H9 (cell line): Measurements from ENCODE around the gene LPO. TPM values are rescaled to one million over a fixed set of nuclear protein-coding genes. Genes with fewer than 3 reads are reported as not detected.

Source experiments
- DNase-seq: peaks from one replicate; pipeline ENCODE4 v3.0.0-alpha.2; 2017
- H2AFZ ChIP-seq: one replicate; pipeline ENCODE4 v1.6.1; 2013; ENCODE audit warnings: mild to moderate bottlenecking, low read length, control low read depth, moderate library complexity
- H2AK5ac ChIP-seq: 2 replicates; pipeline ENCODE4 v1.6.1; 2013; ENCODE audit warnings: low read length, control low read depth, mixed read lengths; ENCODE audit not compliant: insufficient read length
- H2BK120ac ChIP-seq: one replicate; pipeline ENCODE4 v1.6.1; 2013; ENCODE audit warnings: low read depth, mild to moderate bottlenecking, low read length, control low read depth, inconsistent platforms; ENCODE audit not compliant: poor library complexity, severe bottlenecking
- H2BK12ac ChIP-seq: 2 replicates; pipeline ENCODE4 v1.6.1; 2013; ENCODE audit warnings: low read length, control low read depth, mixed read lengths, low read depth; ENCODE audit not compliant: insufficient read length
- H2BK15ac ChIP-seq: 2 replicates; pipeline ENCODE4 v1.6.1; 2013; ENCODE audit warnings: low read depth, low read length, control low read depth
- H2BK20ac ChIP-seq: one replicate; pipeline ENCODE4 v1.6.1; 2013; ENCODE audit warnings: low read depth, mild to moderate bottlenecking, low read length, control low read depth, inconsistent platforms; ENCODE audit not compliant: poor library complexity, severe bottlenecking
- H2BK5ac ChIP-seq: 2 replicates; pipeline ENCODE4 v1.6.1; 2013; ENCODE audit warnings: low read length, control low read depth, mixed read lengths; ENCODE audit not compliant: insufficient read length
- H3K14ac ChIP-seq: 2 replicates; pipeline ENCODE4 v1.6.1; 2013; ENCODE audit warnings: low read length, control low read depth; ENCODE audit not compliant: insufficient read depth
- H3K18ac ChIP-seq: 2 replicates; pipeline ENCODE4 v1.6.1; 2013; ENCODE audit warnings: low read depth, mild to moderate bottlenecking, mixed read lengths, low read length, control low read depth; ENCODE audit not compliant: insufficient read length
- H3K23ac ChIP-seq: 2 replicates; pipeline ENCODE4 v1.6.1; 2013; ENCODE audit warnings: low read length, control low read depth, mixed read lengths, low read depth; ENCODE audit not compliant: insufficient read length
- H3K23me2 ChIP-seq: 2 replicates; pipeline ENCODE4 v1.6.1; 2013; ENCODE audit warnings: low read depth, mild to moderate bottlenecking, mixed read lengths, low read length, control low read depth; ENCODE audit not compliant: insufficient read length, poor library complexity, severe bottlenecking
- H3K27ac ChIP-seq: 2 replicates; pipeline ENCODE4 v1.5.1; 2013; ENCODE audit warnings: low read length, control low read depth, mixed read lengths, low read depth; ENCODE audit not compliant: insufficient read length
- H3K27me3 ChIP-seq: 2 replicates; pipeline ENCODE4 v1.6.1; 2013; ENCODE audit warnings: low read length, control low read depth, inconsistent platforms; ENCODE audit not compliant: insufficient read depth
- H3K4ac ChIP-seq: 2 replicates; pipeline ENCODE4 v1.6.1; 2013; ENCODE audit warnings: low read depth, mild to moderate bottlenecking, control low read depth, inconsistent platforms, low read length, moderate library complexity
- H3K4me1 ChIP-seq: 2 replicates; pipeline ENCODE4 v1.6.1; 2013; ENCODE audit warnings: low read length, control low read depth, inconsistent platforms; ENCODE audit not compliant: insufficient read depth
- H3K4me2 ChIP-seq: 2 replicates; pipeline ENCODE4 v1.6.1; 2013; ENCODE audit warnings: low read length, control low read depth, mixed read lengths; ENCODE audit not compliant: insufficient read length, insufficient read depth
- H3K56ac ChIP-seq: 2 replicates; pipeline ENCODE4 v1.6.1; 2013; ENCODE audit warnings: low read depth, mild to moderate bottlenecking, mixed read lengths, low read length, control low read depth; ENCODE audit not compliant: insufficient read length
- H3K79me1 ChIP-seq: 2 replicates; pipeline ENCODE4 v1.6.1; 2013; ENCODE audit warnings: low read depth, mild to moderate bottlenecking, moderate library complexity, low read length, control low read depth, inconsistent platforms; ENCODE audit not compliant: insufficient read depth, poor library complexity, severe bottlenecking
- H3K79me2 ChIP-seq: 2 replicates; pipeline ENCODE4 v1.6.1; 2013; ENCODE audit warnings: low read length, control low read depth, inconsistent platforms; ENCODE audit not compliant: insufficient read depth
- H3K9ac ChIP-seq: 2 replicates; pipeline ENCODE4 v1.6.1; 2013; ENCODE audit warnings: low read length, control low read depth, mixed read lengths; ENCODE audit not compliant: insufficient read length; ENCODE audit errors: extremely low read depth
- H3K9me3 ChIP-seq: one replicate; pipeline ENCODE4 v1.6.1; 2013; ENCODE audit warnings: low read depth, low read length, inconsistent platforms; ENCODE audit not compliant: control insufficient read depth
- H3T11ph ChIP-seq: one replicate; pipeline ENCODE4 v1.6.1; 2013; ENCODE audit warnings: mild to moderate bottlenecking, low read length, control low read depth, inconsistent platforms
- H4K20me1 ChIP-seq: one replicate; pipeline ENCODE4 v1.6.1; 2013; ENCODE audit not compliant: control insufficient read depth, insufficient read length, insufficient read depth
- H4K5ac ChIP-seq: 2 replicates; pipeline ENCODE4 v1.6.1; 2013; ENCODE audit warnings: low read depth, mild to moderate bottlenecking, mixed read lengths, low read length, control low read depth; ENCODE audit not compliant: insufficient read length
- H4K8ac ChIP-seq: replicated peaks from 2 replicates; pipeline ENCODE4 v1.6.1; 2013; ENCODE audit warnings: low read length, control low read depth, mixed read lengths, low read depth; ENCODE audit not compliant: insufficient read length
- H4K91ac ChIP-seq: 2 replicates; pipeline ENCODE4 v1.6.1; 2013; ENCODE audit warnings: low read depth, mild to moderate bottlenecking, moderate library complexity, mixed read lengths, low read length, control low read depth; ENCODE audit not compliant: insufficient read length
- H3K27ac Mint-ChIP-seq, 3 experiments: 2 replicates in 2 of 3; 3 replicates in 1 of 3; pipeline ENCODE4 v1.8.0; 2020 to 2021; ENCODE audit warnings: mixed read lengths in 3 of 3, mild to moderate bottlenecking in 1 of 3, moderate library complexity in 1 of 3
- H3K27me3 Mint-ChIP-seq: 2 replicates; pipeline ENCODE4 v1.8.0; 2021; ENCODE audit warnings: low read depth, mild to moderate bottlenecking, moderate library complexity, mixed read lengths
- H3K36me3 Mint-ChIP-seq, 3 experiments: 2 replicates in 2 of 3; 3 replicates in 1 of 3; pipeline ENCODE4 v1.8.0; 2020 to 2021; ENCODE audit warnings: low read depth in 3 of 3, mixed read lengths in 3 of 3; ENCODE audit not compliant: insufficient read depth in 1 of 3
- H3K4me1 Mint-ChIP-seq, 2 experiments: 2 replicates each; pipeline ENCODE4 v1.8.0; 2020; ENCODE audit warnings: mixed read lengths in 2 of 2
- H3K4me3 Mint-ChIP-seq, 2 experiments: 2 replicates in 1 of 2; 3 replicates in 1 of 2; pipeline ENCODE4 v1.8.0; 2020 to 2021; ENCODE audit warnings: mild to moderate bottlenecking in 2 of 2, mixed read lengths in 2 of 2, moderate library complexity in 1 of 2
- H3K9me3 Mint-ChIP-seq, 2 experiments: 2 replicates in 1 of 2; 3 replicates in 1 of 2; pipeline ENCODE4 v1.8.0; 2020; ENCODE audit warnings: mild to moderate bottlenecking in 2 of 2, mixed read lengths in 2 of 2, moderate library complexity in 1 of 2
- CTCF ChIP-seq: fragments of 200-600 bp; sonication (generic); conservative IDR thresholded peaks from 3 replicates; pipeline ENCODE4 v1.8.0; 2021; ENCODE audit warnings: antibody characterized with exemption, mild to moderate bottlenecking
- WGBS: extraction: QIAGEN DNeasy Blood & Tissue Kit; methylation state at CpG from one replicate; pipeline ENCODE4 v1.1.7; 2013; ENCODE audit warnings: missing lambda C conversion rate, low lambda C conversion rate, mixed read lengths; ENCODE audit not compliant: insufficient read length; ENCODE audit errors: extremely low coverage; 5-methylcytosine and 5-hydroxymethylcytosine counted together
- total RNA-seq: library from RNA; stranded (reverse); gene quantifications from 2 replicates; pipeline ENCODE4 v1.2.1, GENCODE V29; 2021

LPO gene
- total RNA-seq, 1 experiment from 2014 or later: 0.17 TPM

- Histone ChIP-seq H3K9me3 (peaks cover 8% of the 10 kb centered on the region), H2AK5ac (no peak overlapping the region), H3K23me2 (no peaks in the 10 kb centered on the region), H3K9ac (no peak overlapping the region), H2BK120ac (no peak overlapping the region), H3K23ac (no peak overlapping the region), H3K4me2 (peak overlapping the region; percentile 30), H2BK5ac (no peak overlapping the region), H3K79me2 (no peaks in the 10 kb centered on the region), H3K56ac (no peak overlapping the region), H2BK12ac (no peak overlapping the region), H3K4me1 (no peaks in the 10 kb centered on the region; the same call in 1 of the 2 replicates), H3K79me1 (no peaks in the 10 kb centered on the region), H3K4ac (no peak overlapping the region), H2BK15ac (no peak overlapping the region), H3K27me3 (peaks cover 18% of the 10 kb centered on the region), H4K5ac (no peak overlapping the region), H4K8ac (no peak overlapping the region), H4K20me1 (no peaks in the 10 kb centered on the region), H3T11ph (no peak overlapping the region), H2BK20ac (no peak overlapping the region), H2AFZ (peak overlapping the region; percentile 99), H4K91ac (no peak overlapping the region), H3K18ac (no peak overlapping the region), H3K27ac (no peak overlapping the region), H3K14ac (no peak overlapping the region)
- no CpG with 5 or more reads among the region's 8 CpGs for WGBS
- H3K27ac Mint-ChIP-seq: no peak overlapping the region
- H3K9me3 Mint-ChIP-seq: peaks cover 8% of the 10 kb centered on the region in 2 experiments
- peaks cover 5 to 6% of the 10 kb centered on the region in 2 experiments; a peak in 3 of 4 replicates for H3K4me1 Mint-ChIP-seq
- H3K4me3 Mint-ChIP-seq: peak overlapping the region; percentile 11 to 44; a peak in 3 of 5 replicates
- peaks cover 78% of the 10 kb centered on the region for H3K27me3 Mint-ChIP-seq
- TF ChIP-seq CTCF: peak; percentile 72
- peaks cover 0 to 6% (median 6%) of the 10 kb centered on the region in 3 experiments; a peak in 4 of 7 replicates for H3K36me3 Mint-ChIP-seq
- peak; percentile 90 for DNase-seq
These were observed 16.4 kb downstream of the LPO start for GRCh38 chr17:58254803-58255202.
